ENCODE data around the gene COL9A2.

COL9A2 gene

GRCh38 chr1:40256401-40257084 lies 60.5 kb downstream of the COL9A2 start:
- DNase-seq = no peak

GRCh38 chr1:40255231-40255630 lies 61.9 kb downstream of the COL9A2 start:
- no peak for DNase-seq

DNA sequence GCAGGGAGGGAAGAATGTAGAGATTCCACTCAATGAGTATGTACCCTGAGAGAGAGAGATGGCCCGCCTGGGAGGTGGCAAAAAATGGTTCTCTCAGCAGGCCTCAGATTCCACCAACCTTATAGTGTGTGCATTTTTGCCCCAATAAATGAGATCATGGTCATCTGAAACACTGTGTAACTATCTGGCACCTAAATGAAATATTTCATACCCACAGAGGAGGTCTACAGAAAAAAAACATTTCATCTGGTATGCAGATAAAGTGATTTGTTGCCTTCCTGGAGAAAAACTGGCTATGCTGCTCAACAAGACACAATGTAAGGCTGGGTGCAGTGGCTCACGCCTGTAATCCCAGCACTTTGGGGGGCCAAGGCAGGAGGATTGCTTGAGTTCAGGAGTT lies 64.5 kb downstream of the COL9A2 start:
- no peak for DNase-seq

GRCh38 chr1:40251456-40251855 lies 65.6 kb downstream of the COL9A2 start:
- no peak for DNase-seq
